Measurements from ENCODE around the gene BNIP3.

DNA sequence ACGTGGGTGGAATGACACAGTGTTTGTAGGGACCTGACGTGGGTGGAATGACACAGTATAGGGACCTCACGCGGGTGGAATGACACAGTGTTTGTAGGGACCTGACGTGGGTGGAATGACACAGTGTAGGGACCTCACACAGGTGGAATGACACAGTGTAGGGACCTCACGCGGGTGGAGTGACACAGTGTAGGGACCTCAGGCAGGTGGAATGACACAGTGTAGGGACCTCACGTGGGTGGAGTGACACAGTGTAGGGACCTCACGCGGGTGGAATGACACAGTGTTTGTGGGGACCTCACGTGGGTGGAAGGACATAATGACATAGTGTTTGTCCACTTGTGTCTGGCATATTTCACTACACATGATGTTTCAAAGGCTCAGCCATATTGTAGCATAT, 61.6 kb downstream of the BNIP3 start:
- TF ChIP-seq, protein P1, sequence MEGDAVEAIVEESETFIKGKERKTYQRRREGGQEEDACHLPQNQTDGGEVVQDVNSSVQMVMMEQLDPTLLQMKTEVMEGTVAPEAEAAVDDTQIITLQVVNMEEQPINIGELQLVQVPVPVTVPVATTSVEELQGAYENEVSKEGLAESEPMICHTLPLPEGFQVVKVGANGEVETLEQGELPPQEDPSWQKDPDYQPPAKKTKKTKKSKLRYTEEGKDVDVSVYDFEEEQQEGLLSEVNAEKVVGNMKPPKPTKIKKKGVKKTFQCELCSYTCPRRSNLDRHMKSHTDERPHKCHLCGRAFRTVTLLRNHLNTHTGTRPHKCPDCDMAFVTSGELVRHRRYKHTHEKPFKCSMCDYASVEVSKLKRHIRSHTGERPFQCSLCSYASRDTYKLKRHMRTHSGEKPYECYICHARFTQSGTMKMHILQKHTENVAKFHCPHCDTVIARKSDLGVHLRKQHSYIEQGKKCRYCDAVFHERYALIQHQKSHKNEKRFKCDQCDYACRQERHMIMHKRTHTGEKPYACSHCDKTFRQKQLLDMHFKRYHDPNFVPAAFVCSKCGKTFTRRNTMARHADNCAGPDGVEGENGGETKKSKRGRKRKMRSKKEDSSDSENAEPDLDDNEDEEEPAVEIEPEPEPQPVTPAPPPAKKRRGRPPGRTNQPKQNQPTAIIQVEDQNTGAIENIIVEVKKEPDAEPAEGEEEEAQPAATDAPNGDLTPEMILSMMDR (IDR thresholded peaks at IDR 0.05 in 4 of 5, conservative IDR thresholded peaks at IDR 0.05 in 1 of 5) = no peak
- TF ChIP-seq POLR2A (IDR thresholded peaks at IDR 0.05) = no peak
